ENCODE data around the gene RIPOR1.

The RIPOR1 gene

DNA sequence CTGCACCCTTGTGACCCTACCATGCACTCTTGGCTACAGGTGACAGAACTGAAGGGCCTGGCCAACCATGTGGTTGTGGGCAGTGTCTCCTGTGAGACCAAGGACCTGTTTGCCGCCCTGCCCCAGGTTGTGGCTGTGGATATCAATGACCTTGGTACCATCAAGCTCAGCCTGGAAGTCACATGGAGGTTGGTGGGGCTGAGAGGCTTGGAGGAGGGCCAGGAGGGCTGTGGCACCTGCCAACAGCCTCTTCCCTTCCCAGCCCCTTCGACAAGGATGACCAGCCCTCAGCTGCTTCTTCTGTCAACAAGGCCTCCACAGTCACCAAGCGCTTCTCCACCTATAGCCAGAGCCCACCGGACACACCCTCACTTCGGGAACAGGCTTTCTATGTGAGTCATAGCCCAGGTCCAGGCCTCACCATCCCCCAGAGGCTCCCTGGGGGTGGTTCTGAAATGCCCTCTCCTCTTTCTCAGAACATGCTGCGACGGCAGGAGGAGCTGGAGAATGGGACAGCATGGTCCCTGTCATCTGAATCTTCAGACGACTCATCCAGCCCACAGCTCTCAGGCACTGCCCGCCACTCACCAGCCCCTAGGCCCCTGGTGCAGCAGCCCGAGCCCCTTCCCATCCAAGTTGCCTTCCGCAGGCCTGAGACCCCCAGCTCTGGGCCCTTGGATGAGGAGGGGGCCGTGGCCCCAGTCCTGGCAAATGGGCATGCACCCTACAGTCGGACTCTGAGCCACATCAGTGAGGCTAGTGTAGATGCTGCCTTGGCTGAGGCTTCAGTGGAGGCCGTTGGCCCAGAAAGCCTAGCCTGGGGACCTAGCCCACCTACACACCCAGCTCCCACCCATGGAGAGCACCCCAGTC is 13.0 kb downstream of the RIPOR1 start:
- H3K4me2 ChIP-seq (ENCODE audit: low read depth, low read length, poor library complexity, severe bottlenecking) = peak overlapping the region; percentile 19
- H3F3A ChIP-seq (ENCODE audit: low read depth) = peaks cover 2% of the 10 kb centered on the region; the same call in 1 of the 2 replicates
- no peaks in the 10 kb centered on the region for H3K9me2 ChIP-seq (replicated peaks; ENCODE audit: low read depth, low read length)
- H4K20me1 ChIP-seq (ENCODE audit: insufficient read depth, low read length, poor library complexity, severe bottlenecking) = peaks cover 19% of the 10 kb centered on the region
- H2AFZ ChIP-seq (ENCODE audit: low read length) = no peak overlapping the region
- H3K9me3 ChIP-seq (ENCODE audit: insufficient read depth, low read depth, low read length) = no peaks in the 10 kb centered on the region
- H3K79me2 ChIP-seq (ENCODE audit: insufficient read depth, low read length) = peaks cover 28% of the 10 kb centered on the region; the same call in 1 of the 2 replicates
- no peaks in the 10 kb centered on the region for H3K27me3 ChIP-seq (ENCODE audit: insufficient read depth, low read length, poor library complexity, severe bottlenecking)
- H3K4me3 ChIP-seq (ENCODE audit: low read length, poor library complexity, severe bottlenecking) = no peak overlapping the region
- peaks cover 32% of the 10 kb centered on the region for H3K4me1 ChIP-seq (ENCODE audit: insufficient read depth, low read length, poor library complexity, severe bottlenecking)
- peaks cover 4% of the 10 kb centered on the region; the same call in 1 of the 2 replicates for H3K36me3 ChIP-seq (ENCODE audit: insufficient read depth, low read length)
- H3K9ac ChIP-seq (ENCODE audit: low read depth, low read length, poor library complexity, severe bottlenecking) = no peak overlapping the region
- TF ChIP-seq, protein P1, sequence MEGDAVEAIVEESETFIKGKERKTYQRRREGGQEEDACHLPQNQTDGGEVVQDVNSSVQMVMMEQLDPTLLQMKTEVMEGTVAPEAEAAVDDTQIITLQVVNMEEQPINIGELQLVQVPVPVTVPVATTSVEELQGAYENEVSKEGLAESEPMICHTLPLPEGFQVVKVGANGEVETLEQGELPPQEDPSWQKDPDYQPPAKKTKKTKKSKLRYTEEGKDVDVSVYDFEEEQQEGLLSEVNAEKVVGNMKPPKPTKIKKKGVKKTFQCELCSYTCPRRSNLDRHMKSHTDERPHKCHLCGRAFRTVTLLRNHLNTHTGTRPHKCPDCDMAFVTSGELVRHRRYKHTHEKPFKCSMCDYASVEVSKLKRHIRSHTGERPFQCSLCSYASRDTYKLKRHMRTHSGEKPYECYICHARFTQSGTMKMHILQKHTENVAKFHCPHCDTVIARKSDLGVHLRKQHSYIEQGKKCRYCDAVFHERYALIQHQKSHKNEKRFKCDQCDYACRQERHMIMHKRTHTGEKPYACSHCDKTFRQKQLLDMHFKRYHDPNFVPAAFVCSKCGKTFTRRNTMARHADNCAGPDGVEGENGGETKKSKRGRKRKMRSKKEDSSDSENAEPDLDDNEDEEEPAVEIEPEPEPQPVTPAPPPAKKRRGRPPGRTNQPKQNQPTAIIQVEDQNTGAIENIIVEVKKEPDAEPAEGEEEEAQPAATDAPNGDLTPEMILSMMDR (conservative IDR thresholded peaks at IDR 0.05; ENCODE audit: low read length) = no peak
- TF ChIP-seq EZH2phosphoT487 (IDR thresholded peaks at IDR 0.05; ENCODE audit: borderline replicate concordance) = no peak

GRCh38 chr16:67542464-67542863 is 13.8 kb downstream of the RIPOR1 start:
- no peaks in the 10 kb centered on the region for H3K27me3 ChIP-seq (ENCODE audit: insufficient read depth, low read length, poor library complexity, severe bottlenecking)
- H3K4me1 ChIP-seq (ENCODE audit: insufficient read depth, low read length, poor library complexity, severe bottlenecking) = peaks cover 38% of the 10 kb centered on the region
- peak overlapping the region; percentile 58 for H3K4me2 ChIP-seq (ENCODE audit: low read depth, low read length, poor library complexity, severe bottlenecking)
- H3F3A ChIP-seq (ENCODE audit: low read depth) = peaks cover 6% of the 10 kb centered on the region; the same call in 1 of the 2 replicates
- H3K4me3 ChIP-seq (ENCODE audit: low read length, poor library complexity, severe bottlenecking) = peak overlapping the region; percentile 17
- H3K9ac ChIP-seq (ENCODE audit: low read depth, low read length, poor library complexity, severe bottlenecking) = peak overlapping the region; percentile 23
- TF ChIP-seq, protein P1 (conservative IDR thresholded peaks at IDR 0.05; ENCODE audit: low read length) = no peak
- TF ChIP-seq EZH2phosphoT487 (IDR thresholded peaks at IDR 0.05; ENCODE audit: borderline replicate concordance) = no peak
- H3K36me3 ChIP-seq (ENCODE audit: insufficient read depth, low read length) = peaks cover 4% of the 10 kb centered on the region; the same call in 1 of the 2 replicates
- no peaks in the 10 kb centered on the region for H3K9me2 ChIP-seq (replicated peaks; ENCODE audit: low read depth, low read length)
- peaks cover 24% of the 10 kb centered on the region; the same call in 1 of the 2 replicates for H3K79me2 ChIP-seq (ENCODE audit: insufficient read depth, low read length)
- H4K20me1 ChIP-seq (ENCODE audit: insufficient read depth, low read length, poor library complexity, severe bottlenecking) = peaks cover 19% of the 10 kb centered on the region
- H2AFZ ChIP-seq (ENCODE audit: low read length) = no peak overlapping the region
- no peaks in the 10 kb centered on the region for H3K9me3 ChIP-seq (ENCODE audit: insufficient read depth, low read depth, low read length)

- Histone ChIP-seq H3K9me3 (ENCODE audit: insufficient read depth, low read depth, low read length) (no peaks in the 10 kb centered on the region), H3K4me3 (ENCODE audit: low read length, poor library complexity, severe bottlenecking) (peak overlapping the region; percentile 17), H3K9ac (ENCODE audit: low read depth, low read length, poor library complexity, severe bottlenecking) (peak overlapping the region; percentile 23), H3K4me2 (ENCODE audit: low read depth, low read length, poor library complexity, severe bottlenecking) (peak overlapping the region; percentile 58), H2AFZ (ENCODE audit: low read length) (no peak overlapping the region), H3K36me3 (ENCODE audit: insufficient read depth, low read length) (peaks cover 4% of the 10 kb centered on the region; the same call in 1 of the 2 replicates), H3K9me2 (replicated peaks; ENCODE audit: low read depth, low read length) (no peaks in the 10 kb centered on the region), H3K4me1 (ENCODE audit: insufficient read depth, low read length, poor library complexity, severe bottlenecking) (peaks cover 42% of the 10 kb centered on the region), H3K27me3 (ENCODE audit: insufficient read depth, low read length, poor library complexity, severe bottlenecking) (no peaks in the 10 kb centered on the region), H3F3A (ENCODE audit: low read depth) (peaks cover 9% of the 10 kb centered on the region; the same call in 1 of the 2 replicates), H4K20me1 (ENCODE audit: insufficient read depth, low read length, poor library complexity, severe bottlenecking) (peaks cover 19% of the 10 kb centered on the region), H3K79me2 (ENCODE audit: insufficient read depth, low read length) (peaks cover 23% of the 10 kb centered on the region; the same call in 1 of the 2 replicates)
- TF ChIP-seq, protein P1 (conservative IDR thresholded peaks at IDR 0.05; ENCODE audit: low read length) = no peak
- TF ChIP-seq EZH2phosphoT487 (IDR thresholded peaks at IDR 0.05; ENCODE audit: borderline replicate concordance) = no peak
Measured at GRCh38 chr16:67543036-67543435, 14.4 kb downstream of the RIPOR1 start.
